ENCODE data around the gene AAR2.

Gene AAR2

DNA sequence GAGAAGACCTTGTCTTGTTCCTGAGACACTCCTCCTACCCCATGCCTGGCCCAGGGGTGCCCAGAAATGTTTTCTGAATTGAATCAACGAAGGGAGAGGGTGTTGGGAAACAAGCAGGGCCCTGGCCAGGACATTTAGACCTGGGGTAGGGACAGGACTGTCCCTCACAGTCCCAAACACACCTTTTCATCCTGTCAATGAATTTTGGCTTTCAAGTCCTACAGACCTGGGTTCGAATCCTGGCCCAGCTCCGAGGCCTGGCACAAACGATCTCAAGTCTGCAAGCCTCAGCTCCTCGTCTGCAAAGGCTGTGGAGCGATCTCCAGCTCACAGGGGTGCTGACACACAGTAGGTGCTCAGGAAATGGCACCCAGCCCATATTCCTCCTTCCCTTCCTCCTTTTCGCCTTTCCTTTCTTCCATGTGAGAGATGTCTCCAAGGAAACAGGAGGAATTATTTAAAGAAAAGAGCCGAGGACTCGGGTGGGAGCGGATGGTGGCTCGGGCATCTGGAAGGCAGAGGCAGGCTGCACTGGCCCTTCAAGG lies 62.6 kb downstream of the AAR2 start:
- no peak for DNase-seq (ENCODE audit: low spot score)
- TF ChIP-seq, protein P1, sequence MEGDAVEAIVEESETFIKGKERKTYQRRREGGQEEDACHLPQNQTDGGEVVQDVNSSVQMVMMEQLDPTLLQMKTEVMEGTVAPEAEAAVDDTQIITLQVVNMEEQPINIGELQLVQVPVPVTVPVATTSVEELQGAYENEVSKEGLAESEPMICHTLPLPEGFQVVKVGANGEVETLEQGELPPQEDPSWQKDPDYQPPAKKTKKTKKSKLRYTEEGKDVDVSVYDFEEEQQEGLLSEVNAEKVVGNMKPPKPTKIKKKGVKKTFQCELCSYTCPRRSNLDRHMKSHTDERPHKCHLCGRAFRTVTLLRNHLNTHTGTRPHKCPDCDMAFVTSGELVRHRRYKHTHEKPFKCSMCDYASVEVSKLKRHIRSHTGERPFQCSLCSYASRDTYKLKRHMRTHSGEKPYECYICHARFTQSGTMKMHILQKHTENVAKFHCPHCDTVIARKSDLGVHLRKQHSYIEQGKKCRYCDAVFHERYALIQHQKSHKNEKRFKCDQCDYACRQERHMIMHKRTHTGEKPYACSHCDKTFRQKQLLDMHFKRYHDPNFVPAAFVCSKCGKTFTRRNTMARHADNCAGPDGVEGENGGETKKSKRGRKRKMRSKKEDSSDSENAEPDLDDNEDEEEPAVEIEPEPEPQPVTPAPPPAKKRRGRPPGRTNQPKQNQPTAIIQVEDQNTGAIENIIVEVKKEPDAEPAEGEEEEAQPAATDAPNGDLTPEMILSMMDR (IDR thresholded peaks at IDR 0.05; ENCODE audit: extremely low read depth, missing control alignments) = no peak

DNA sequence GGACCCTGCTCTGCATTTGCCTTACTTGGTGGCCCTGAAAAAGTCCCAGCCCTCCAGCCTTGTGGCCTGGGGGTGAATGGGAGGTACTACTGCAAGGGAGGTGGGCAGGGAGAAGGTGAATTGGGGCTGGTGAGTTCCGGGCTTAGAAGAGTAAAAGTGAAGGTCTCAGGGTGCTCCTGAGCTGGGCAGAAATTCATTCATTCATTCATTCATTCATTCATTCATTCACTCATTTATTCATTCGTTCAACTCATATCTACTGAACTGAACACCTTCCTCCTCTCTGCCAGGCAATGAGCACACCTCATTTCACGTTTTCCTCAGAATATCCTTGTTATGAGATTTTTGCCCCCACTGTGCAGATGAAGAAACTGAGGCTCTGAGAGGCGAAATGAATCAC lies 63.2 kb downstream of the AAR2 start:
- TF ChIP-seq, protein P1 (IDR thresholded peaks at IDR 0.05; ENCODE audit: extremely low read depth, missing control alignments) = no peak
- DNase-seq (ENCODE audit: low spot score) = no peak

DNA sequence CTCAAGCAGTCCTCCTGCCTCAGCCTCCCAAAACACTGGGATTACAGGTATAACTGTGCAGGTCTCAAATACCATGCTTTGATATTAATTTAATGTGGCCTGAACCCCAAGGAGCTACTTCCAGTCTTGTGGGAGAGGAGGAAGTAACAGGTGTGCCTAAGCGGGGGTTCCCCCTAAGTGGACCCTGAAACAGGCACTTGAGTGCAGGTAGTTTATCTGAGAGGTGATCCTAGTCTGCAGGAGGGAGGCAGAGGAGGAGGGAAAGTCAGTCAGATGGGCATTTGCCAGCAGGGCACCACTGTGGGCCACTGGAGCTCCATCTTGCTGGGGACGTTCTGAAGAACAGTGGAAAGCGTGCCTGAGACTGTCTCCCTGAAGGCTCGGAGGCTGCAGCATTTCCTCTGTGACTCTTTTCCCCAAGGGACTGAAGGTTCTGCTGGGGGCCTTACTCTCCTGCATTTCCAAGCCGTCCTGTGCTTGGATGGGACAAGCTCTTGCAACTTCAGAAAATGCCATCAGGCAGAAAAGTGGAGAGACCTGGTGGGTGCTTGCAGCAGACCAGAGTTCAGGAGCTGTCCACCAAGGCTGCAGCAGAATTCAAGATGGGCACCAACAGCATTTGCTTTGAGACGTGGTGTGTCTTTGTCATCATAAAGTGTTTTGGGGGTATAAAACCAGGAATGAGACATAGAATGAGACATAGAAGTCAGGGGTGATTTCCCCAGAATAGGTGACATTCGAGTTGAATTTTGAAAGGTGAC lies 65.3 kb downstream of the AAR2 start:
- TF ChIP-seq, protein P1 (IDR thresholded peaks at IDR 0.05; ENCODE audit: extremely low read depth, missing control alignments) = no peak
- no peak for DNase-seq (ENCODE audit: low spot score)

DNA sequence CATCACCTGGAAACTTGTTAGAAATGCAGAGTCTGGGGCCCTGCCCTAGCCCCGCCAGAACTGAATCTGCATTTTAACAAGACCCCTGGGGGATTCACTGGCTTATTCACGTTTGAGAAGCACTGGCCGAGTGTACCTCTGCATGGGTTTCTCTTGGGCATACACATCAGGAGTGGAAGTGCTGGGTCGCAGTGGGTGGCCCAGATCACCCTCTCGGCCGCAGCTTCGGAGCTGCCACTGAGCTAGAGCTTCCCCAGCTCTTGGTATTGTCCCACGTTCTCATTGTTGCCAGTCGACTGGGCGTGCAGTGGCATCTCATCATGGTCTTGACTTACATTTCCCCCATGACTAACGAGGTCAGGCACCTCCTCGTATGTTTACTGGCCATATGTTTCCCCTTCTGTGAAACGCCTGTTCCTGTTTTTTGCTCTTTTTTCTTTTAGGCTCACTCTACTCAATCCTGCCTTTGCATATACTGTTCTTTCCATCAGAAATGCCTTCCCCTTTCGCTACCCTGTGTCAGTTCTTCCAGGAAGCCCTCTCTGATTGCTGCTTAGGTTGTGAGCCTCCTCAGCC lies 66.8 kb downstream of the AAR2 start:
- TF ChIP-seq, protein P1 (IDR thresholded peaks at IDR 0.05; ENCODE audit: extremely low read depth, missing control alignments) = no peak
- DNase-seq (ENCODE audit: low spot score) = no peak

DNA sequence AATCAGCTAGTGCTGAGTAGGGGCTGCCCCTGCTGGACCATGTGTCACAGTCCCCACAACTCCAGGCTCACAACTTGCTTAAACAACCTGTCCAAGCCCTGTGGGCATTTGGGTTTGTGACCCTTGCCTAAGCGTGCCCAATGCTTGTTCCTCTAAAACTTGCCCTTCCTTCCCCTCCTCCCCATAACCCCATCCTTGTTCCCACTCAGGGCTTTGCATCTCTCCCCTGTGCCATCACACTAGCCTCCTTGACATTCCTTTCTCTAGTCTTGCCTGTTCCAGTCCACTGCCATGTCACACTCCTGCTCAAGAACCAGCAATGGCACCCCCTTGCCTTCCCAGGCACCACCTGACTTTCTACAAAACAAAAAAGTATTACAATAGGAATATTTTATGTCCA lies 67.6 kb downstream of the AAR2 start:
- TF ChIP-seq, protein P1 (IDR thresholded peaks at IDR 0.05; ENCODE audit: extremely low read depth, missing control alignments) = no peak
- no peak for DNase-seq (ENCODE audit: low spot score)

DNA sequence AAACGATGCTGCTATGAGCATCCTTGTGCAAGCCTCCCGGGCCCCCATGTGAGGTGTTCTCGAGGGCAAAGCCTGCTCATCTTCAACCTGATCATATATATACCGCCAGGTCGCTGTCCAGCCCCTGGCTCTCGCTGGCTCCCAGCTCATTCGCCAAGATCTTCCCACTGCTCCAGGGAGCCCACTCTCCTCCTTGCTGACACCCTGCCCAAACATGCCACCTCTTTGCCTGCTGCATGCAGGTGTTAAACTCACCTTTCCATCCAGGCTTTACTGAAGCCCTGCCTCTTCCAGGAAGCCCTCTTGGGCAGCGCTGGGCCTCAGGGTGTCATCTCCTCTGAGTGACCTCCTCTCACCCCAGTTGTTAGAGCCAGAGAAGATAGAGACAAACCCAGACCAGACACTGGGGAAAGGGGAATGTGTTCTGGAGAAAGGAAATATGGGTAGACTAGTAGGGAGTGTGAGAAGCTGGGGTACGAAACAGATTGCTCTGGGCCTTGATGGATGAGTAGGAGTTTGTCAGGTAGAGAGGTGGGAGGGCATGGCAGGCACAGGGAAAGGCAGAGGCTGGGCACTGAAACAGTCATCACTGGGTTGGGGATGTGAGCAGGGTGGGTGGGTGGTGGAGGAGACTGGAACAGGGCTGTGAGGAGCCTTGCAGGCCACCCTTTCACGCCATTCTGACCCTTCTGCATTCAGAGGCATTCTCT lies 68.7 kb downstream of the AAR2 start:
- TF ChIP-seq, protein P1 (IDR thresholded peaks at IDR 0.05; ENCODE audit: extremely low read depth, missing control alignments) = no peak
- DNase-seq (ENCODE audit: low spot score) = no peak
